HG02885 (cell line): Measurements from ENCODE around the gene WNT7B.

Experiments used
- ATAC-seq: cut with Tn5 transposase; IDR thresholded peaks from one replicate; pipeline ENCODE4 v1.9.1; 2021; ENCODE audit warnings: mild to moderate bottlenecking; ENCODE audit not compliant: unreplicated experiment, poor library complexity

Gene WNT7B

DNA sequence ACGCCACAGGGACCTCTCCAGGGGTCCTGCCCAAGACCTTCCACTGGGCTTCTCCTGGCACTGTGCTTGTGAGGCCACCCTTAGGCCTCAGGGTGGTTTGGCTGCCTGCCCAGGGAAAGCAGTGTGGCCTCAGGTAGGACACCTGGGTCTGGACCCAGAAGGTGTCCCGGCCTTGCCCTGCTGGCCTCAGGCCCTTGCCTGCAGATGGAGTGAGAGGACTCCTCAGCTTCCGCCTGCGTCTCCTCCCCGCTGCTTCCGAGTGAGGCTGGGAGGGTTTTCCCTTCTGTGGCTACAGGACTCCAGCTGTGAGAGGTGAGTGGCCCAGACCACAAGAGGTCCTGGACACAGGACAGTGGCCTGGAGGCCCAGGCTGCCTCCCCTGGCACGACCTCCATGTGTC lies 60.4 kb downstream of the WNT7B start:
- no peak for ATAC-seq

DNA sequence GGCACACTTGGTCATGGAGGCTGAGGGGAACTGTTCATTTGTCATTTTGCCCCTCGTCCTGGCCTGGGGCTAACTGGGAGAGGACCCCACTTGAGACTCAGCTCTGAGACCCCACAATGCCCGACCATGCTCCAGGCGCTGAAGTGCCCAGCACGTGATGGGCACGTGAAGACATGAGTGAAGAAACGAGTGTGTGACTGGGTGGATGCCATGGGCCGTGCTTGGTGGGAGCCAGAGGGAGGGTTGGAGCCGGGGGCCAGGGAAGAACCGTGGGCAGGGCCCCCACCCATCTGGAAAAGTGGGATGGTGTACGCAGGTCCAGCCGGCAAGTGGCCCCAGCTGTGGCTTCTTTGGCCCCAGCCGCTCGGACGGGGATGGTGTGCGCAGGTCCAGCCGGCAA lies 61.1 kb downstream of the WNT7B start:
- ATAC-seq, result no peak

DNA sequence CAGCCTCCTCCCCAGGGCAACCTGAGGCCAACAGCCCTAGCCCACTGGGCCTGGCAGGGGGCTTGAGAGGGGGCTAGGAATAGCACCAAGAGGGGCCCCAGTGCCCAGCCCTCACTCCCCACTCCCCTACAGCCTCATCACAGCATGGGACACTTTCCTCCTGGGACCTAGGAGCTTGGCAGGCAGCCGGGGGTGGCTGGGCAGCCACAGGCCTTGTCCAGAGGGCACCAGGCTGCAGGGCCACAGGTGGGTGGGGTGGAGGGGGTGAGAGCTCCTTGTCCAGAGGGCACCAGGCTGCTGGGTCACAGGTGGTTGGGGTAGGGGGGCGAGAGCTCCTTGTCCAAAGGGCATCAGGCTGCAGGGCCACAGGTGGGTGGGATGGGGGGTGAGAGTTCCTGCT lies 61.8 kb downstream of the WNT7B start:
- ATAC-seq, result no peak

DNA sequence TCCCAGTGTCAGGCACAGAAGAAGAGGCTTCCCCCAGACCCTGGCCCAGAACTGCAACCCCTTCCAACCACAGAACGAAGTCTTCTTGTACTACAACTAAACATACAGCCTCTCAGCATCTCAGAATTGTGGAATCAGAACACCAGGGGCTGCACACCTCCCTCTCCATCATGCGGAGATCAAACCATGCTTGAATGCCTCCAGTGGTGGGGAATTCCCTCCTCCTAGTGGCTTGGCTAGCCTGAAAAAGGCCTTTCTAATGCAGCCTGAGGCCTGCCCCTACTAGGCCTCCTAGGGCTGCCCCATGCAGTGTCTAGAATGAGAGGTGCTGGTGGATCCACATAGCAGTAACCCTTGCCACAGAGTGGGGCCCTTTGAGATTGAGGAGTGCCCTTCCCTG lies 62.7 kb downstream of the WNT7B start:
- no peak for ATAC-seq

DNA sequence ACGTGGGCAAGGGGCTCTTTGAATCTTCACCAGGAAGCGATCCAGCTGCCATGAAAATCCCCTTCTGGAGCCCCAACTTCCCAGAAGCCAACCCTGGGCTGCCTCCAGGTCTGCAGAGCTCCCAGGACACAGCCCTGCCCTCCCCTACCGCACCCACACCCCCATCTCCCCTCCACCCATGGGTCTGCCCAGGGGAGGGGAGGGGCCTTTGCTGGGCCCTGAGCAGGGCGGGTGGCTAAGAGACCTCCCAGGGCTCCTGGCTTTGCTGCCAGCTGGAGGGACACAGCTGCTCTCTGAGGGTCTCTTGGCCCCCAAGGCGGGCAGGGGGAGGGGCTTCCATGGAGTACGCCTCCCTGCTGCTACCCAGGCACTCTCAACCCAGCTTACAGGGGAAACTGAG lies 64.1 kb downstream of the WNT7B start:
- ATAC-seq, result no peak

DNA sequence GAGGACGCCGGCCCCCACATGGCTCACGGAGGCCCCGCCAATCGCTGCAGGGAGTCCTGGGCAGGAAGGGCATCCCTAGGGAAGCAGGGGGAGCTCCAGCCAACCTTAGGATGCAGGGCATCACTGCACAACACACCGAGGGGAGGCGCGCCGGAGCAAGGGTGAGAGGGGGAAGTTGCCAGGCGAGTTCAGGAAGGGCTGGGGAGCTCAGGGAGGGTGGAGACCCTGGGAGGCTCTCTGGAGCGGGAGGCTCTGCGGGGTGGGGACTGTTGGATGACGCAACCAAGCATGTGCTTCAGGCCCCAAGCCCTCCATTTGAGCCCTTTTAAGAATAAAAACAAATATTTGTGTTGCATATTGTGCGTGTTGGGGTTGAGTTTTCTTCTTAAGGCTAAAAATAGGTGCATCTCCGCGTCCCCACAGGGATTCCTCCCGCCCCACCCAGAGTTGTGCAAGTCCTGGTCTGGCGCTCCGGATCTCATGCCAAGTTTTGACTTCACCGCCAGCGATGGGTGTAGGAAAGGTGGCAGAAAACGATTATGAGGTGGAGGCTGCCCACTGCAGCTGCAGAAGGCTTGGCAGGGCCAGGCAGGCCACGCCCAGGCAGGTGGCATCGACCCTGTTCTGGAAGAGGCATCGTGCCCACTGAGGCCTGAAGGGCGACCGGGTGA lies 65.2 kb downstream of the WNT7B start:
- ATAC-seq, result no peak

DNA sequence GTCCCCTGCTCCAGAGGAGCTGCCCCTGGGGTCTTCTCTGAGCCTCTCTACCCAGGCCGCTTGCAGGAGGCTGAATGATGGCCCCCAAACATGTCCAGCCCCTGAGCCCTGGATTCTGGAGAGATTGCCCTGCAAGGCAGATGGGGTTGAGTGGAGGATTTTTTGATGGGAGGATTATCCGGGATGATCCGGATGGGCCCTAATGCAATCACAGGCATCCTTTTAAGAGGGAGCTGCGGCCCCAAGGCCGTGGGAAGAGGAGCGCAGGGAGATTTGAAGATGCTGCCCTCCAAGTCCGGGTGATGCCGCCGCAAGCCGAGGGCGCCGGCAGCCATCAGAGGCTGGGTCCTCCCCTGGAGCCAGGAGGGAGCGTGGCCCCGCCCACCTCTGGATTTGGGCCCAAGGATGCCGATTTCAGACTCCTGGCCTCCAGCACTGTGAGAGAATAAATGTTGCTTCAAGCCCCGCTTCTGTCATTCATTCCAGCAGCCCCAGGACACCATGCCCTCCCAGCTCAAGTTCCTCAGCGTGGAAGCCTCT lies 66.0 kb downstream of the WNT7B start:
- no peak for ATAC-seq

DNA sequence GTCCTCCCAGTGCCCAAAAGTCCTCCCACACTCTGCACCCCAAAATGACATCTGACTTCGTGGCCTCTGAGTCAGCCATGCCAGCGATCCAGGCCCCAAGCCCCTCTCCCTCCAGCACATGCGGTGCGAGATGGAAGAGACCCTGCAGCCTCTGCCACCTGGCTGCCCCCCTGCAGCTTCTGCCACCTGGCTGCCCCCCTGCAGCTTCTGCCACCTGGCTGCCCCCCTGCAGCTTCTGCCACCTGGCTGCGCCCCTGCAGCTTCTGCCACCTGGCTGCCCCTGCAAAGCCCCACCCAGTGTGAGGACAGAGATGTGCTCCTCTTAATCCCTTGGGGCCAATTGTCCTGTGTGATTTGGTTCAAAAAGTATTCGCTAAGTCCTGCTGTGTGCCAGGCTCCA lies 68.0 kb downstream of the WNT7B start:
- ATAC-seq, result no peak

DNA sequence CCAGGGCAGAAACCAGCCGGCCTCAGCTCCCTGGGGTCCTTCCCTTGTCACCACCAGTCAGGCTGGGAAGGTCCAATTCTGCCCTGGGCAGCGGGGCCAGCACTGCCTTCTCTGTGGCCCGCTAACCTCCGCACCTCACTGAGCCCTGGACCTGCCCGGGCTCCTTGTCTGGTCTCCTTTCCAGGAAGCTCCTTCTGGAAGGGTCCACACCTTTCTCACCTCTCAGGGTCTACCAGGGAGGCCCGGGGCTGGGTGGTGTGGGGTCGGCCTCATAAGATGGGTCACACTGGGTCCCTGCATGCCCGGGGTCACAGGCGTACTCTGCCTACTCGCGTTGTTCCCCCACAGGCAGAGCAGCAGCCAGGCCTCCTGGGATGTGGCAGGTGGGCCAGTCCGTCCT lies 69.0 kb downstream of the WNT7B start:
- no peak for ATAC-seq

DNA sequence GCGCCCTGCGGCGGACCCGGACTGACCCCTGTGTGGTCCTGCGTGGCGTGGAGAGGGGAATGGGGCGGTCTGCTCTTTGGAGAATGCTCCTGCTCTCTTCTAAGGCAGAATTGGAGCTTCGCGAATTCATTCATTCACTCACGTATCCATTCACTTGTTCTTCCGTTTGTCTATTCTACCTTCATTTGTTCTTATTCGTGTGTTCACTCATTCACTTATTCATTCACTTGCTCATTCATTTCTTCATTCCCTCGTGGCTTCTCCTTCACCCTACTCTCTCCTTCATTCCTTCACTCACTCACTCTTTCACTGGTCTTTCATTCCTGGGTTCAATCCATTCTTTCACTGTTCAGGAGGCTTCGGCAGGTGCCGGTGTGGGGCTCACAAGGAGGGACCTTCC lies 69.6 kb downstream of the WNT7B start:
- ATAC-seq, result no peak

DNA sequence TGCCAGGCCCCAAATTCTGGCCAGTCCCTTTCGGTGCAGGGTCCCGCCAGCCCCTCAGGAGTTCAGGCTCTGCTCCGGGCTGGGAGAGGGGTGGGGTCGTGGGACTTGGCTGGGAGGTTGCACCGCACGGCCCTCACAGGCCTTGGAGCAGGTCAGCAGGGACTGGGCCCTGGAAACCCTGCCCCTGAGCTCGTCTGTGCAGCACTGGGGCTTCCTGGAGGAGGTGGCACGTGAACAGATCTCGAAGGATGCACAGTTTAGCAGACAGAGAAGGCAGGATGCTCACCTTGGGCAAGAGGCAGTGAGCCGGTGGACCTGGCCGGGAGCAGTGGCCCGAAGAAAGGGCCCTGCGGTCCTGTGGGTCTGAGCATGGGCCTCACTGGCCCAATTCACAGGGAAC lies 70.0 kb downstream of the WNT7B start:
- ATAC-seq, result no peak

DNA sequence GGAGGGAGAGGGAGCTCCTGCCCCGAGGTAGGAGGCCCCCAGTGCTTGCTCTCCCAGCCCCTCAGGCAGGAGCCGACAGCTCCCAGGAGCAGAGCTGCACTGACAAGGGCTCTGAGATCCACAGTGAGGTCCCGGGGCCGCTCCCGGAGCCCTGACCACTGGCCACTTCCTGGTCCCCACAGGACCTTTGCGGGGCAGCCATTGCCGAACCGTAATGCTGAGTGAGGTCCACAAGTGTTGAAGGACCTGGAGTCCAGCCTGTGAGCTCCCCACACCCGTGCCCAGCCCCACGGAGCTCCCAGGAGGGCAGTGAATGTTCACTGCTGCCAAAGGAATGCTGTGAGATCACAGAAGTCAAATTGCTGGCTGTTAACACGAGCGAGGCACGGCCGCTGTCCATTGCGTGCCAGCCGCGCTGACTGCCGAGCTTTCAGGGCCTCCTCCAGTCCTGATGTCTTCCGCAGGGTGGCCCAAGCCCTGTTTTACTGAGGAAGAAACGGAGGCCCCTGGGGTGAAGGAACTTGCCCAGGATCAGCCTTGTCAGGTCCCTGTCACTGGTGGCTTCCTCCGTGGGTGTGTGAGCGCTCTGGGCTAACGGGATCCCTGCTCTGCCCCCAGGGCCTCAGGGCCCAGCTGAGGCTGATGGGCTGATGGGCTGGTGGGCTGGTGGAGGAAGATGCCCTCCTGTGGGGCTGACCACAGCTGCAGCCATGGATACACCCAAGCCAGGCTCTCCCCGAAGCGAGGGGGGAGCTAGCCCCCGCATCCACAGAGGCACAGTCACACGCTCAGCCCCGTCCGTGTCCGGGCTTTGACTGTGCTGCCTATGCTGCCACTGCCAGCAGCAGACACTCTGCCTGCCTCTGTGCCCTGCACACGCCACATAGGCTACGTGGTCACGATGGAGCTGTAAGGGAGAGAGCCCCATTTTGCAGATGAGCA lies 70.8 kb downstream of the WNT7B start:
- no peak for ATAC-seq

DNA sequence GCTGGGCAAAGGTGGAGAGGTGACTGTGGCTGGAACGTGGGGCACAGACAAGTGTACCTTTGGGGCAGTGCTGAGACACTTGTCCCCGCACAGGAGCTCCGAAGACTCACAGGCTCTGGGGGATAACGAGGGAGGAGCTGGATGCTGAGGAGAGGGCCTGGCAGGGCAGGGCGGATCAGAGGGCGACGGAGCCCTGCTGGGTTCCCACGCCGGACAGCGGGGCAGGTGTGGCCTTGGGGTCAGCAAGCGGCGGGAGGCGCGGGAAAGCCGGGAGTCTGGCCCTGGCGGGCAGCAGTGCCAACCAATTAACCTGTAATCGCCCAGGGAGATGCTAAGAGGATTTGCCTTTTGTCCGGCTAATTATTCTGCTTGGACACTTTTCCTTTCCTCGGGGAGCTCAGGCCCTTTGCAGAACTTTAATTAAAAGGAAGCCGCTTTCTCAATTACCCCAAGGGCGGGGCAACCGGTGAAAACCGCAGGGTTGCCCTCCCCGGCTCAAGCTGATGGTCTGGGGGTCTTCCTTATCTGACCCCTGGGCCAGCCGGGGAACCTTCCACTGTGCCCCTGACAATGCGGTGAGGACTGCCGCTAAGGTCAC lies 71.5 kb downstream of the WNT7B start:
- ATAC-seq, result no peak

DNA sequence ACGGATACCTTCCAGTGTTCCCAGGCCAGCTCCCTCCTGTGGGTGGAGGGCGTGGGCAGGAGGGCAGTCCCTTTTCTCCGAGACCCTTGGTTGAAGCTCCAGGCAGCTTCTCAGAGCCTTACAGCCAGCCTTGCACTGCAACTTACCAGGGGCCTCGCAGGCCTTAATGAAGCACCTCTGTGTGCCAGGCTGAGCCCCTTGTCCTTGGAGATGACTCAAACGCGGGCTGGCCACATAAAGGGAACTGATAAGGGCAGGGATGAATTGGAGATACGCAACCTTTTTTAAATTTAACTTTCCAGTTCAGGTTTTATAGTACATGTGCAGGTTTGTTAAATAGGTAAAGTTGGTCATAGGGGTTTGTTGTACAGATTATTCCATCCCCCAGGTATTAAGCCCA lies 72.7 kb downstream of the WNT7B start:
- ATAC-seq, result no peak

DNA sequence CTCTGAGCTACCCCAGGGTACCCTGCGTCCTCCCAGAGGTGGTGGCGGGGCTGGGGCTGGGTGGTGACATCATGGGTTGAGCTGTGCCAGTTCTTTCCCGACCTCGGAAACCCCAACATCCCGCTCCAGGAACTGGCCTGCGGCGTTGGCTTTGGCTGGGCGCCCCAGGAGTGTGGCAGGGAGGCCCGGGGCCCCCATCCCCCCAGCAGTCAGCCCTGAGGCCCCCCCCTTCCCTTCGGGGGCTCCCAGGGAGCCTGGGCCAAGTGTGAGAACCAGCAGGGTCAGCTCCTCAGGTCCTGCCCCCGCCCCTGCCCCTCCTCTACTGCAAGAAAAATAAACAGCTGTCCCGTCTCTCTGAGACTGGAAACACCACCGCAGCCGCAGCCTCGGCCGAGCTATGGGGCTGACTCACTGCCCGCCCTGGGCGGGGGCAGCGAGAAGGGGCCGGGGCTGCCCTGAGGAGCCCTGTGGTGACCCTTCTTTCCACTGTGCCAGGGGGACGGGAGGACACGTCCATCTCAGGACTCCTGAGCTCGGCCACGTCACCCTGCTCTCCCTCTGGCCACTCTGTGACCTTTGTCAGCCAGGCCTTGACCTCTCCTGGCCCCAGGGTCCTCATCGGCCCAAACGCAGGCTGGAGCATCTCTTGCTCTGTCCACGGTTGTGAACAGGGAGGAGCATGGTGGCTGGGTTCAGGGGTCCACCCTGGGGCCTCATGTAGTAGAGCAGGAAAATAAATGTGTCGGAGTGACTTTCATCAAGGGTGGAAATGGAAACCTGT lies 73.4 kb downstream of the WNT7B start:
- ATAC-seq, result no peak

DNA sequence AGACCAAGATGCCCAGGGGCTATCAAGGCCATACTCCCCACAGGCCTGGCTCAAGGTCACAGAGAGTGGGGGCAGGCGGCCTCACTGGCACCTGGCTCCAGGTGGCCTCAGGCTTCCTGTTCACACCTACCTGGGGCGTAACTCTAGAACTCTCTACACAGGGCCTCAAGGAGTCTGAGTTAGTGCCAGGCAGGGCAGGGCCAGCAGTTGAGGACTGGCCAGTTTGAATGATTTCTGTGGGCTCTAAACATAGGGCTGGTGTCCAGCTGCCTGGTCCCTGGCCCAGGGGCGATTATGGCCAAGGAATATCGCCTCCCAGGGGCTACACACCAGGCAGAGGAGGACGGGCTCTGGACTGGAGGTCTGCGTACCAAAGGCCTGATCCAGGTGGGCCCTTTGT lies 79.2 kb downstream of the WNT7B start:
- no peak for ATAC-seq

DNA sequence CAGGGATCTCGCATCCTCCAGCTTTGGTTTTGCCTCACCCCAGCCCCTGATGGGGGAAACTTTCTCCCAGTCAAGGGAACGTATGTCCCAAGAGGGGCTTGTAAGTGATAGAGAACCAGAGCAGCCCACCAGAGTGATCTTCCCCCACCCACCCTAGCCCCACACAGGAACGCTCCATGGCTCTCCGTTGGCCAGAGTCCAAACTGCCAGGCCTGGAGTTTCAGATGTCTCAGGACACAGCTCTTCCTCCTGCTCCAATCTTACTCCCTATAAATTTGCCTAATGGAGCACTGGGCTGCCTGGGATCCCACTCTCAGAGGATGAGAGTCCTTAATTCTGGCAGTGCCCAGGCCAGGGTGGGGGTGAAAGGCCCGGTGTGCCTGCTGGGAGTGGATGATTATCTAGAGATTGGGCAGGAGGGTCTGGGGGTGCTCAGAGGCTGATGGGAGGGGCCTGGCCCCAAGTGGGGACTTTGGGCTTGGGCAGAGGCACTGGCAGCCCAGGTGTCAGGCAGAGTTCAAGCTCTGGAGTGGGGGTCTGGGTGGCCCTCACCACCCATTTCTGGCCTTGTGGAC lies 79.9 kb downstream of the WNT7B start:
- ATAC-seq, result no peak

DNA sequence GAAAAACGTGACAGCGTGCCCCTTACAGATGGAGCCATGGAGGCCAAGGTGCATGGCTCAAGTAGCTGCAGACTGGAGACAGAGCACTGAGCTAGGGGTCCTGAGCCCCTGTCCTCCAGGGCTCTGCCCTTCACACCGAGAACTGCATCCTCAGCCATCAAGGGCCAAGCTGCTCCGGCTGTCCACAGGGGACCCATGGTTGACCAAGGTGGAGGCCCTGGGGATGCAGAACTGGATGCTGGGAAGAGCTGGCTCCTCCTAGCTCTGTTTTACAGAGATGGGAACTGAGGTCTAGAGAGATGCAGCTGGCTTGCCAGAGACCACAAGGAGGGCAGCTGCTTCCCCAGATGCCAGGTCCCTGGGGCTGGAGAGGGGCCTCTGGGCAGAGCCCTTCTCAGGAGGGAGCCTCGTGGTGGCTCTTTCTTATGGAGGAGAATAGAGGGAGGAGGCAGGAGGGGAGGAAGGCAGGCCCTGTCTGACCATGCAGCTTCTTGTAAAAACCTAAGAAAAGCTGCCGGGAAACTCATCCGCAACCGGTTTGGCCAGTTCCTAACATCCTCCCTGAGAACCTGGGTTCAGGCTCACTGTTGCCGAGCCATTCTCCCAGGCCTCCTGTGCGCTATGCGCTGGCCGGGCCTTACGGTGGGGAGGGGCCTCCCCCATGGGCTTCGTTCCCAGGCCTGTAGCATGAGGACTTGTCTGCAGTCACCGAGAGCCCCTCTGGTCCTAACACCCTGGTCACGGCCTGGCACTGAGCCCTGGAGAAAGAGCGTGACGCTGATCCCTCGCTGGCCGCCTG lies 80.6 kb downstream of the WNT7B start:
- no peak for ATAC-seq

DNA sequence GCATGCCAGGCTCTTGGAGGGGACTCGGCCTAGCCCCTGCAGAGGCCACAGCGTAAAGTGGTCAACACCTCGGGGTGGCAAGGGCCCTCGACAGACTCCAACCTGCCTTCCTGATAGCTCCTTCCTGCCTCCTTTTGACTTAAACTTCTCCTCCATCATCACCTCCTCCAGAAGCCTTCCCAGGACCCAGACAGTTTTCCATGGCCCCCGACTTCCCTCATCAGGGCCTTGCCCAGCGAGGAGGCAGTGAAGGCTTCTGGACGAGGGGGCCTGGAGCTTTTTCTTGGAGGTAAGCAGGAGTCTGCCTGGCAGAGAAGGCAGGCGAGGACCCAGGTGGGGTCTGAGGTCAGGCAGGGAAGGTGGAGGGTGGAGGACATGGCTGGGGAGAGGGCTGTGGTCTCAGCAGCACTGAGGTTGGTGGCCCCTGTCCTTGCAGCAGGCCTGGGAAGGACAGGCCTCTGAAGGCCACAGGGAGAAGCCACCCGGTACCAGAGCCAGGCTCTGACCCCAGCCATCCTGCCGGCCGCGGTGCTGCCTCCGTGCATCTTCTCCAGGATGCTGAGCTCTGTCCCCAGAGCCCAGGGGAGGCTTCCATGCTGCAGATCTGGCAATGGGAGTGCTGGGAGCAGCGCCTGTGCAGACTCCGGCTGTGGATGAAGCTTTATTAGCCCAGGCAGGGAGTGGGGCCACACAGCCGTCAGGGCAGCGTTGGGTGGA lies 81.4 kb downstream of the WNT7B start:
- no peak for ATAC-seq
